ENCODE measurements around the gene HELZ. TPM values are rescaled to one million over a fixed set of nuclear protein-coding genes. Genes with fewer than 3 reads are reported as not detected.
"Not testable (repeated sequence)": the region's sequence is repeated elsewhere in the genome, so short reads cannot be mapped to it uniquely, and the experiment has no call there.

HELZ gene
- total RNA-seq, 2 donors from 2014 or later = 38.7 to 99.4 TPM

- Histone ChIP-seq H3K9me3 (no peaks in the 10 kb centered on the region), H3K27ac (no peak overlapping the region), H3K27me3 (replicated peaks; ENCODE audit: insufficient read depth) (no peaks in the 10 kb centered on the region), H3K4me3 (no peak overlapping the region), H3K36me3 (no peaks in the 10 kb centered on the region), H3K4me1 (replicated peaks) (no peaks in the 10 kb centered on the region)
- intact Hi-C loops (cut with DNase I) = no loop called here
- DNase-seq (ENCODE audit: low spot score) = no peak
- TF ChIP-seq POLR2AphosphoS5 (IDR thresholded peaks at IDR 0.05) (no peak), POLR2A (IDR thresholded peaks at IDR 0.05) (no peak), CTCF (IDR thresholded peaks at IDR 0.05) (no peak)
- 90% methylated on average over 11 of the region's 11 CpGs for WGBS
Measured at GRCh38 chr17:67258821-67259468, 13.9 kb upstream of the HELZ start.

- intact Hi-C loops (cut with DNase I) = no loop called here
- Histone ChIP-seq H3K27ac (no peak overlapping the region), H3K27me3 (replicated peaks; ENCODE audit: insufficient read depth) (no peaks in the 10 kb centered on the region), H3K4me3 (no peak overlapping the region), H3K9me3 (no peaks in the 10 kb centered on the region), H3K36me3 (no peaks in the 10 kb centered on the region), H3K4me1 (replicated peaks) (no peaks in the 10 kb centered on the region)
- no peak for DNase-seq (ENCODE audit: low spot score)
- TF ChIP-seq CTCF (IDR thresholded peaks at IDR 0.05) (no peak), POLR2AphosphoS5 (IDR thresholded peaks at IDR 0.05) (no peak), POLR2A (IDR thresholded peaks at IDR 0.05) (no peak)
- WGBS = 95% methylated on average over 5 of the region's 5 CpGs
Measured at GRCh38 chr17:67256075-67256732, 11.2 kb upstream of the HELZ start.

GRCh38 chr17:67253384-67253783 is 8.4 kb upstream of the HELZ start:
- Histone ChIP-seq H3K9me3 (no peaks in the 10 kb centered on the region), H3K27me3 (replicated peaks; ENCODE audit: insufficient read depth) (no peaks in the 10 kb centered on the region), H3K4me3 (no peak overlapping the region), H3K4me1 (replicated peaks) (no peaks in the 10 kb centered on the region), H3K27ac (no peak overlapping the region), H3K36me3 (no peaks in the 10 kb centered on the region)
- DNase-seq (ENCODE audit: low spot score) = no peak
- intact Hi-C loops (cut with DNase I) = no loop called here
- 59% methylated on average over 2 of the region's 2 CpGs for WGBS
- TF ChIP-seq POLR2AphosphoS5 (IDR thresholded peaks at IDR 0.05) (no peak), CTCF (IDR thresholded peaks at IDR 0.05) (no peak), POLR2A (IDR thresholded peaks at IDR 0.05) (no peak)

- H3K9me3 ChIP-seq; H3K27me3 ChIP-seq (replicated peaks; ENCODE audit: insufficient read depth); intact Hi-C loops (cut with DNase I); H3K4me1 ChIP-seq (replicated peaks); H3K36me3 ChIP-seq; H3K27ac ChIP-seq; H3K4me3 ChIP-seq; DNase-seq (ENCODE audit: low spot score): not testable (repeated sequence)
- WGBS = 86% methylated on average over 4 of the region's 4 CpGs
Measured at GRCh38 chr17:67251586-67251985, 6.6 kb upstream of the HELZ start.

GRCh38 chr17:67248291-67248690 is 3.3 kb upstream of the HELZ start:
- no peak for TF ChIP-seq POLR2A (IDR thresholded peaks at IDR 0.05)
- no peak for TF ChIP-seq POLR2AphosphoS5 (IDR thresholded peaks at IDR 0.05)
- no peak for TF ChIP-seq CTCF (IDR thresholded peaks at IDR 0.05)
- H3K27me3 ChIP-seq (replicated peaks; ENCODE audit: insufficient read depth) = no peaks in the 10 kb centered on the region
- no peaks in the 10 kb centered on the region for H3K4me1 ChIP-seq (replicated peaks)
- no peak for DNase-seq (ENCODE audit: low spot score)
- intact Hi-C loops (cut with DNase I) = no loop called here
- no peaks in the 10 kb centered on the region for H3K36me3 ChIP-seq
- H3K9me3 ChIP-seq = no peaks in the 10 kb centered on the region
- WGBS = 94% methylated on average over 6 of the region's 6 CpGs
- H3K27ac ChIP-seq = no peak overlapping the region
- H3K4me3 ChIP-seq = no peak overlapping the region

Measured in prostate gland (tissue), 2 donors.